Tibial nerve (tissue), 4 donors: ENCODE results near the gene RAB3IL1. TPM values are rescaled to one million over a fixed set of nuclear protein-coding genes. Genes with fewer than 3 reads are reported as not detected.

Experiments
- DNase-seq, 2 donors: peaks; one replicate each; pipeline ENCODE4 v3.0.0-alpha.2; 2019; ENCODE audit warnings: low spot score in 2 of 2
- H3K27ac ChIP-seq, 4 donors: fragments of 200-600 bp; sonication (generic) in 3 of 4; one replicate each; pipeline ENCODE4 v1.5.1; 2017 to 2019; ENCODE audit warnings: mild to moderate bottlenecking in 1 of 4
- H3K27me3 ChIP-seq, 2 donors: fragments of 200-600 bp; sonication (generic) in 1 of 2; one replicate each; pipeline versions ENCODE4 v1.5.1 to v1.6.0; 2017 to 2019
- H3K36me3 ChIP-seq, 3 donors: fragments of 200-600 bp; sonication (generic); one replicate each; pipeline ENCODE4 v1.5.1; 2018 to 2019
- H3K4me1 ChIP-seq, 4 donors: fragments of 200-600 bp; sonication (generic) in 3 of 4; one replicate each; pipeline ENCODE4 v1.5.1; 2017 to 2019
- H3K4me3 ChIP-seq, 4 donors: fragments of 200-600 bp; sonication (generic) in 3 of 4; one replicate each; pipeline ENCODE4 v1.5.1; 2017 to 2019; ENCODE audit warnings: mild to moderate bottlenecking in 1 of 4, moderate library complexity in 1 of 4
- H3K9me3 ChIP-seq, 4 donors: fragments of 200-600 bp; sonication (generic) in 3 of 4; one replicate each; pipeline ENCODE4 v1.5.1; 2017 to 2019
- CTCF ChIP-seq, 5 experiments: fragments of 200-600 bp in 3 of 5; fragments of 450-650 bp in 2 of 5; sonication (generic) in 3 of 5; IDR thresholded peaks; one replicate each; pipeline ENCODE4 v1.5.1; 2016 to 2019; ENCODE audit warnings: antibody characterized with exemption in 5 of 5, mild to moderate bottlenecking in 3 of 5, moderate library complexity in 2 of 5
- EP300 ChIP-seq, 2 donors: sonication (generic); formaldehyde crosslinking; IDR thresholded peaks; one replicate each; pipeline ENCODE4 v1.6.1; 2017; ENCODE audit warnings: antibody characterized with exemption in 2 of 2, mild to moderate bottlenecking in 1 of 2
- POLR2A ChIP-seq, 2 donors: fragments of 450-650 bp; IDR thresholded peaks; one replicate each; pipeline ENCODE4 v1.6.1; 2017; ENCODE audit warnings: antibody characterized with exemption in 2 of 2, mild to moderate bottlenecking in 2 of 2, moderate library complexity in 2 of 2
- whole genome bisulfite sequencing, 2 donors: methylation state at CpG; one replicate each; pipeline ENCODE4 v1.1.5; 2018; 5-methylcytosine and 5-hydroxymethylcytosine counted together
- total RNA-seq, 4 donors: library from RNA; depleted of rRNA; stranded (reverse); fragments of >200 nt; gene quantifications; one replicate each; pipeline ENCODE4 v1.1.0, GENCODE V29; 2016

The RAB3IL1 gene
- total RNA-seq, 4 donors from 2014 or later: 58.8 to 127 (median 71.1) TPM

DNA sequence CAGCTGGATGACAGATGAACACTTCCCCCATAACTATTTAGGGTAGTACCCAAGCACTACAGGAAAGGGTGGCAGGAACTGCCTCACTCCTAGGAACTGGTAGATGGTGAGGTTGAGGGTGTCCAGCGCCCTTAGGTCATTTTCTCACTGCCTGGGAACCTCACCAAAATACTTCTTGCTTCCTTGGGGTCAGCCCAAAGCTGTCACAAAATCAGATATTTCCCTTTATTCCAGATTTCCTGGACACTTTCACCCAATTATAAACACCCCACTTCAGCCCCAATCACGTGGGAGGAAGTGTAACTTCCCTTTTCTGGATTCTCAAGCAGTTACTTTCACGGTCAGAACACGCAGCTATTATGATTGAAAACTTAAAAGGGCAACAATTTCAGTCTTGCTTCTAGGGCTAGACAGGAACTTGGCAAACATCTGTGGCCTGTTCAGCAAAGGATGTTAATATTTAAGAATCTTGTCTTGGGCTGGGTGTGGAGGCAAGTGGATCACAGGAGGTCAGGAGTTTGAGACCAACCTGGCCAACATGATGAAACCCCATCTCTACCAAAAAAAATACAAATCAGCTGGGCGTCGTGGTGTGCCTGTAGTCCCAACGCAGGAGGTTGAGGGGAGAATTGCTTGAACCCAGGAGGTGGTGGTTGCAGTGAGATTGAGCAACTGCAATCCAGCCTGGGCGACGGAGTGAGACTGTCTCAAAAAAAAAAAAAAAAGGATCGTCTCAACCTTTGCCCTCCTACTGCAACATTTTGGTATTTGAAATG is 46.1 kb upstream of the RAB3IL1 start:
- TF ChIP-seq CTCF (IDR thresholded peaks at IDR 0.05): peak in 1 of 5 experiments; percentile 6
- TF ChIP-seq EP300 (IDR thresholded peaks at IDR 0.05): peak; percentile 38 to 81
- no peak for TF ChIP-seq POLR2A (IDR thresholded peaks at IDR 0.05)
- WGBS, 2 donors: 43 to 56% methylated on average over 10 of the region's 10 CpGs
- peak overlapping the region; percentile 99 to 100 (median 100) for H3K27ac ChIP-seq
- H3K9me3 ChIP-seq: no peaks in the 10 kb centered on the region
- peak in 1 of 2 donors; percentile 70 for DNase-seq
- H3K4me1 ChIP-seq: peaks cover 0 to 62% (median 58%) of the 10 kb centered on the region in 4 donors
- H3K36me3 ChIP-seq: peaks cover 4 to 54% (median 12%) of the 10 kb centered on the region in 3 donors
- H3K27me3 ChIP-seq: no peaks in the 10 kb centered on the region
- H3K4me3 ChIP-seq: peak overlapping the region in 2 of 4 donors; percentile 86 to 88

- WGBS, 2 donors: 82 to 93% methylated on average over 3 of the region's 3 CpGs
- peak overlapping the region; percentile 99 to 100 (median 100) for H3K27ac ChIP-seq
- DNase-seq: no peak
- peaks cover 4 to 59% (median 12%) of the 10 kb centered on the region in 3 donors for H3K36me3 ChIP-seq
- TF ChIP-seq CTCF (IDR thresholded peaks at IDR 0.05): no peak
- TF ChIP-seq POLR2A (IDR thresholded peaks at IDR 0.05): no peak
- no peak for TF ChIP-seq EP300 (IDR thresholded peaks at IDR 0.05)
- H3K4me1 ChIP-seq: peaks cover 0 to 58% (median 55%) of the 10 kb centered on the region in 4 donors
- H3K27me3 ChIP-seq: no peaks in the 10 kb centered on the region
- no peaks in the 10 kb centered on the region for H3K9me3 ChIP-seq
- no peak overlapping the region for H3K4me3 ChIP-seq
Measured at GRCh38 chr11:61963016-61963281, 45.6 kb upstream of the RAB3IL1 start.

- Histone ChIP-seq H3K36me3 (peaks cover 4 to 64% (median 12%) of the 10 kb centered on the region in 3 donors), H3K4me1 (peaks cover 0 to 58% (median 55%) of the 10 kb centered on the region in 4 donors), H3K27me3 (no peaks in the 10 kb centered on the region), H3K9me3 (no peaks in the 10 kb centered on the region), H3K27ac (peak overlapping the region; percentile 99 to 100 (median 100)), H3K4me3 (no peak overlapping the region)
- WGBS, 2 donors: 74% methylated on average over 10 to 12 of the region's 12 CpGs
- DNase-seq: no peak
- TF ChIP-seq EP300 (IDR thresholded peaks at IDR 0.05): no peak
- no peak for TF ChIP-seq CTCF (IDR thresholded peaks at IDR 0.05)
- TF ChIP-seq POLR2A (IDR thresholded peaks at IDR 0.05): no peak
Measured at GRCh38 chr11:61962213-61963015, 45.0 kb upstream of the RAB3IL1 start.

DNA sequence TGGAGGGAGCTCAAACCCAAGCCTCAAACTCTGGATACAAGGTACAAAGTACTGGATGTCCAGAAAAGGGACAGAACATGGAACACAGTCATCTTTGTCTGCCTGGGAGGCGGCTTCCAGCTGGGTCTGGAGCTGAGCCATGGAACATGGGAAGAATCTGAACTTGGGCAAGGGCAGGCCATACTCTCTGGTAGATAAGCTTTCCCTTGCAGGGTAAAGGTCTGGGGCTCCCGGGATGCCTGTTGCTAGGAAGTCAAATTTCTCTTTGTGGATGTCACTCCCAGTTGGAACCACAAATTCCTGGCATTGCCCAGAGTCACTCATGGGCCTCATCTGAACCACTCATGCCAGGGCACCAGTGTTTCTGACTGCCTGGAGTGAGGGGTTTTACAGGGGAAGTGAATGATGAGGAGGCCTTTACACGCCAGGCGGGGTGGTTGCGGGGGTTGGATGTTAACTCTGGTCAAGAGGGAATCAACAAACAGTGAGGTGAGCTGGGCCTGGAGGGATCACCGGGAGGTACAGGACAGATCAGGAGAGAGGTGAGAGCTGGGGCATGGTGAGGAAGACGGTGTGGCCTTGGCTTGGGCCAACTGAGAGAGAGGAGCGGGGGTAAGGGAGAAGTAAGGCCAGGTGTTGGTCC is 44.3 kb upstream of the RAB3IL1 start:
- peaks cover 6 to 72% (median 12%) of the 10 kb centered on the region in 3 donors for H3K36me3 ChIP-seq
- no peak overlapping the region for H3K4me3 ChIP-seq
- H3K27me3 ChIP-seq: no peaks in the 10 kb centered on the region
- TF ChIP-seq POLR2A (IDR thresholded peaks at IDR 0.05) (peak in 1 of 2 donors; percentile 17), CTCF (IDR thresholded peaks at IDR 0.05) (no peak), EP300 (IDR thresholded peaks at IDR 0.05) (peak; percentile 72 to 91)
- DNase-seq: peak; percentile 73
- H3K9me3 ChIP-seq: no peaks in the 10 kb centered on the region
- WGBS, 2 donors: 58 to 66% methylated on average over 8 of the region's 8 CpGs
- peak overlapping the region; percentile 99 to 100 (median 100) for H3K27ac ChIP-seq
- peaks cover 0 to 58% (median 56%) of the 10 kb centered on the region in 4 donors for H3K4me1 ChIP-seq
